Heart left ventricle (tissue), 16 donors: ENCODE measurements around the gene FCN1. TPM values are rescaled to one million over a fixed set of nuclear protein-coding genes. Genes with fewer than 3 reads are reported as not detected.

ENCODE experiments used
- ATAC-seq, 4 donors: fragments of 200-7000 bp; cut with Tn5 transposase; one replicate each; pipeline ENCODE4 v1.9.1; 2020 to 2022; ENCODE audit warnings: moderate library complexity in 4 of 4, mild to moderate bottlenecking in 3 of 4, moderate number of reproducible peaks in 1 of 4
- DNase-seq, 5 donors: peaks; one replicate each; pipeline ENCODE4 v3.0.0-alpha.2; 2020
- H3K27ac ChIP-seq, 12 donors: fragments of 200-600 bp; sonication (generic) in 4 of 12; one replicate each; pipeline versions ENCODE4 v1.5.0 to v1.8.0; 2016 to 2022; ENCODE audit warnings: mild to moderate bottlenecking in 2 of 12
- H3K27me3 ChIP-seq, 9 donors: fragments of 200-600 bp; sonication (generic) in 2 of 9; one replicate each; pipeline versions ENCODE4 v1.5.1 to v1.8.0; 2016 to 2022; ENCODE audit warnings: mild to moderate bottlenecking in 3 of 9
- H3K36me3 ChIP-seq, 9 donors: fragments of 200-600 bp; sonication (generic) in 2 of 9; one replicate each; pipeline versions ENCODE4 v1.5.0 to v1.8.0; 2018 to 2022; ENCODE audit warnings: mild to moderate bottlenecking in 2 of 9
- H3K4me1 ChIP-seq, 12 donors: fragments of 200-600 bp; sonication (generic) in 4 of 12; one replicate each; pipeline versions ENCODE4 v1.5.0 to v1.8.0; 2016 to 2022; ENCODE audit warnings: mild to moderate bottlenecking in 3 of 12
- H3K4me3 ChIP-seq, 12 donors: fragments of 200-600 bp; sonication (generic) in 4 of 12; one replicate each; pipeline versions ENCODE4 v1.5.0 to v1.8.0; 2017 to 2022; ENCODE audit warnings: mild to moderate bottlenecking in 9 of 12, moderate library complexity in 4 of 12
- H3K9me3 ChIP-seq, 12 donors: fragments of 200-600 bp; sonication (generic) in 4 of 12; one replicate each; pipeline versions ENCODE4 v1.5.0 to v1.8.0; 2016 to 2022; ENCODE audit warnings: mild to moderate bottlenecking in 1 of 12
- CTCF ChIP-seq, 12 donors: fragments of 200-600 bp; sonication (generic) in 4 of 12; IDR thresholded peaks; one replicate each; pipeline versions ENCODE4 v1.5.0 to v1.8.0; 2018 to 2022; ENCODE audit warnings: antibody characterized with exemption in 12 of 12, mild to moderate bottlenecking in 5 of 12
- POLR2A ChIP-seq, 2 donors: fragments of 450-650 bp; IDR thresholded peaks; one replicate each; pipeline ENCODE4 v1.6.1; 2017; ENCODE audit warnings: antibody characterized with exemption in 2 of 2, mild to moderate bottlenecking in 2 of 2, moderate library complexity in 2 of 2
- WGBS, 4 donors: extraction: QIAGEN DNeasy Blood & Tissue Kit in 2 of 4; methylation state at CpG; one replicate each; pipeline versions ENCODE4 v1.1.5 to v1.1.7; 2013 to 2018; 5-methylcytosine and 5-hydroxymethylcytosine counted together
- intact Hi-C, 10 donors: fragments of 100-400 bp; cut with DNase I; formaldehyde crosslinking; loops; one replicate each; pipeline versions ENCODE4 v1.11.1 to v1.14.2; 2022
- polyA plus RNA-seq, 2 donors: library from polyadenylated mRNA; stranded (reverse); fragments of 200-250 nt; gene quantifications; one replicate each; pipeline ENCODE4 v1.2.3, GENCODE V29; 2013
- total RNA-seq, 9 donors: library from RNA; depleted of rRNA in 2 of 9; stranded (reverse); fragments of >200 nt in 2 of 9; fragmentation: NEBNext Ultra II Directional in 3 of 9; extraction: Animal tissue kit (Norgen Biotek cat#: 25700) in 3 of 9; gene quantifications; one replicate each; pipeline versions ENCODE4 v1.1.0 to v1.2.4, GENCODE V29; 2016 to 2023
- donor health status: ischemic (EF 13 %, LVEDD 7.1; RV severe dilation, severe dysfunction).
- donor health status: healthy with polysubstance abuse.
- donor health status: DM: no; HTN: yes; CAD: no.
- donor health status: DM: no; HTN: no; CAD: no.
- donor health status: ischemic (EF 25% LVEDD 6.9; RV normal size, moderate dysfunction).
- donor health status: ischemic (EF 25% LVEDD 5.7; RV mildly dilated, moderate dysfunction).
- donor health status: healthy.
- donor health status: DM: yes; HTN: yes; CAD: no.
- donor health status: ischemic (EF 35%, LVEDD 5.7; RV mildly dilated, moderate dysfunction).
- donor health status: nonischemic (EF 11% LVEDD 7.7; RV severe dilation, severe dysfunction).
- donor health status: DM: yes; HTN: yes; CAD: no.
- donor health status: PGD.
- donor health status: ischemic (EF 29% LVEDD 5.4; RV normal size, mild dysfunction).
- donor health status: nonischemic (EF 23%, LVEDD 6.1; RV moderate dilation, normal function).

FCN1 gene
- total and polyA plus RNA-seq, 11 donors = 0.81 to 87.5 (median 1.6) TPM

- 17 to 27% (median 20%) methylated on average over 11 to 14 of the region's 14 CpGs for WGBS, 4 donors
- Histone ChIP-seq H3K4me1 (peaks cover 2 to 50% (median 31%) of the 10 kb centered on the region in 12 donors), H3K4me3 (no peak overlapping the region), H3K36me3 (no peaks in the 10 kb centered on the region), H3K27me3 (no peaks in the 10 kb centered on the region), H3K27ac (peak overlapping the region; percentile 53 to 88 (median 76)), H3K9me3 (peaks cover 0 to 27% (median 11%) of the 10 kb centered on the region in 12 donors)
- intact Hi-C loops = loop anchor here in 4 of 10 donors (1.0 to 10.0 kb wide), 4 partner anchors 111 to 121 kb away; no protein-coding TSS in a partner anchor
- no peak for TF ChIP-seq CTCF (IDR thresholded peaks at IDR 0.05)
- no peak for TF ChIP-seq POLR2A (IDR thresholded peaks at IDR 0.05)
- ATAC-seq (peak; percentile 71 to 90 (median 80)), DNase-seq (peak in 4 of 5 donors; percentile 62 to 83 (median 78))
Measured at GRCh38 chr9:134895908-134896833, 21.5 kb downstream of the FCN1 start.

GRCh38 chr9:134895567-134895907 lies 22.2 kb downstream of the FCN1 start:
- no peak for DNase-seq
- H3K9me3 ChIP-seq = peaks cover 0 to 27% (median 11%) of the 10 kb centered on the region in 12 donors
- H3K4me1 ChIP-seq = peaks cover 2 to 54% (median 31%) of the 10 kb centered on the region in 12 donors
- TF ChIP-seq CTCF (IDR thresholded peaks at IDR 0.05) = no peak
- no peak for TF ChIP-seq POLR2A (IDR thresholded peaks at IDR 0.05)
- ATAC-seq = no peak
- intact Hi-C loops = loop anchor here in 3 of 10 donors (5.0 to 10.0 kb wide), 3 partner anchors 111 to 121 kb away; no protein-coding TSS in a partner anchor
- no peaks in the 10 kb centered on the region for H3K27me3 ChIP-seq
- H3K27ac ChIP-seq = peak overlapping the region; percentile 49 to 88 (median 76)
- H3K4me3 ChIP-seq = no peak overlapping the region
- WGBS, 4 donors = 34 to 57% (median 38%) methylated on average over 2 of the region's 2 CpGs
- H3K36me3 ChIP-seq = no peaks in the 10 kb centered on the region

- Histone ChIP-seq H3K27me3 (no peaks in the 10 kb centered on the region), H3K4me1 (peaks cover 2 to 54% (median 31%) of the 10 kb centered on the region in 12 donors), H3K4me3 (no peak overlapping the region), H3K9me3 (peaks cover 0 to 27% (median 11%) of the 10 kb centered on the region in 12 donors), H3K36me3 (no peaks in the 10 kb centered on the region), H3K27ac (peak overlapping the region in 11 of 12 donors; percentile 49 to 88 (median 76))
- DNase-seq (peak in 1 of 5 donors; percentile 34), ATAC-seq (peak in 1 of 4 donors; percentile 7)
- 46 to 55% (median 52%) methylated on average over 3 of the region's 3 CpGs for WGBS, 4 donors
- TF ChIP-seq CTCF (IDR thresholded peaks at IDR 0.05) (no peak), POLR2A (IDR thresholded peaks at IDR 0.05) (no peak)
- intact Hi-C loops = loop anchor here in 3 of 10 donors (5.0 to 10.0 kb wide), 3 partner anchors 110 to 120 kb away; no protein-coding TSS in a partner anchor
Measured at GRCh38 chr9:134895097-134895496, 22.6 kb downstream of the FCN1 start.
